Measurements from ENCODE around the gene REV3L.
A peak's percentile ranks its signal among the peaks of the same experiment; 100 is the strongest.
"Not testable (repeated sequence)": the region's sequence is repeated elsewhere in the genome, so short reads cannot be mapped to it uniquely, and the experiment has no call there.

REV3L gene

GRCh38 chr6:111259089-111259831 lies 223.8 kb downstream of the REV3L start:
- TF ChIP-seq CTCF (IDR thresholded peaks at IDR 0.05): peak; percentile 98
- no peaks in the 10 kb centered on the region for H3K36me3 ChIP-seq (ENCODE audit: control insufficient read depth, insufficient read depth, low read length)

GRCh38 chr6:111258615-111259088 lies 224.4 kb downstream of the REV3L start:
- Histone ChIP-seq H3K27ac (peak overlapping the region; percentile 78), H3K9me3 (ENCODE audit: control insufficient read depth, low read length) (no peaks in the 10 kb centered on the region), H2AFZ (peak overlapping the region; percentile 99), H3K36me3 (ENCODE audit: control insufficient read depth, insufficient read depth, low read length) (no peaks in the 10 kb centered on the region), H3K79me2 (peaks cover 8% of the 10 kb centered on the region), H3K27me3 (ENCODE audit: control insufficient read depth, insufficient read depth, low read length) (no peaks in the 10 kb centered on the region), H3K9ac (no peak overlapping the region), H3K4me2 (ENCODE audit: low read length) (peak overlapping the region; percentile 94), H3K4me3 (ENCODE audit: low read depth, low read length) (peak overlapping the region; percentile 97), H3K4me1 (peaks cover 10% of the 10 kb centered on the region)
- no peak for TF ChIP-seq CTCF (IDR thresholded peaks at IDR 0.05)

More at GRCh38 chr6:111259089-111259831, 223.8 kb downstream of the REV3L start:
- Histone ChIP-seq H3K27ac (peak overlapping the region; percentile 78), H3K4me3 (ENCODE audit: low read depth, low read length) (peak overlapping the region; percentile 97), H3K9me3 (ENCODE audit: control insufficient read depth, low read length) (no peaks in the 10 kb centered on the region), H3K4me1 (peaks cover 5% of the 10 kb centered on the region), H3K27me3 (ENCODE audit: control insufficient read depth, insufficient read depth, low read length) (no peaks in the 10 kb centered on the region), H3K79me2 (peaks cover 8% of the 10 kb centered on the region), H3K4me2 (ENCODE audit: low read length) (peak overlapping the region; percentile 94), H2AFZ (peak overlapping the region; percentile 99), H3K9ac (peak overlapping the region; percentile 68)

- Histone ChIP-seq H3K4me1 (peaks cover 13% of the 10 kb centered on the region), H3K36me3 (ENCODE audit: control insufficient read depth, insufficient read depth, low read length) (no peaks in the 10 kb centered on the region), H3K4me2 (ENCODE audit: low read length) (no peak overlapping the region), H3K9me3 (ENCODE audit: control insufficient read depth, low read length) (no peaks in the 10 kb centered on the region), H3K27ac (no peak overlapping the region), H3K79me2 (peaks cover 8% of the 10 kb centered on the region), H2AFZ (no peak overlapping the region), H3K4me3 (ENCODE audit: low read depth, low read length) (no peak overlapping the region), H3K27me3 (ENCODE audit: control insufficient read depth, insufficient read depth, low read length) (no peaks in the 10 kb centered on the region), H3K9ac (no peak overlapping the region)
- no peak for TF ChIP-seq CTCF (IDR thresholded peaks at IDR 0.05)
Measured at GRCh38 chr6:111258010-111258409, 225.0 kb downstream of the REV3L start.

- no peaks in the 10 kb centered on the region for H3K36me3 ChIP-seq (ENCODE audit: control insufficient read depth, insufficient read depth, low read length)
- H3K79me2 ChIP-seq: peaks cover 8% of the 10 kb centered on the region
- peaks cover 13% of the 10 kb centered on the region for H3K4me1 ChIP-seq
- TF ChIP-seq CTCF (IDR thresholded peaks at IDR 0.05): no peak
- no peaks in the 10 kb centered on the region for H3K9me3 ChIP-seq (ENCODE audit: control insufficient read depth, low read length)
- H3K27me3 ChIP-seq (ENCODE audit: control insufficient read depth, insufficient read depth, low read length): no peaks in the 10 kb centered on the region
- H3K4me3 ChIP-seq (ENCODE audit: low read depth, low read length): no peak overlapping the region
- no peak overlapping the region for H3K9ac ChIP-seq
- no peak overlapping the region for H3K4me2 ChIP-seq (ENCODE audit: low read length)
- H3K27ac ChIP-seq: no peak overlapping the region
- H2AFZ ChIP-seq: no peak overlapping the region
Measured at GRCh38 chr6:111256646-111257045, 226.4 kb downstream of the REV3L start.

- H3K27me3 ChIP-seq (ENCODE audit: control insufficient read depth, insufficient read depth, low read length); H3K36me3 ChIP-seq (ENCODE audit: control insufficient read depth, insufficient read depth, low read length); H3K4me3 ChIP-seq (ENCODE audit: low read depth, low read length): not testable (repeated sequence)
Measured at GRCh38 chr6:111255838-111256237, 227.2 kb downstream of the REV3L start.

More at GRCh38 chr6:111255838-111256237, 227.2 kb downstream of the REV3L start:
- not testable (repeated sequence) for H2AFZ ChIP-seq; H3K4me2 ChIP-seq (ENCODE audit: low read length); H3K79me2 ChIP-seq; H3K9me3 ChIP-seq (ENCODE audit: control insufficient read depth, low read length); H3K9ac ChIP-seq; H3K27ac ChIP-seq
- H3K4me1 ChIP-seq: peaks cover 13% of the 10 kb centered on the region
